ENCODE data around the gene RRP1. TPM values are rescaled to one million over a fixed set of nuclear protein-coding genes. Genes with fewer than 3 reads are reported as not detected.
"Not testable (repeated sequence)": the region's sequence is repeated elsewhere in the genome, so short reads cannot be mapped to it uniquely, and the experiment has no call there.

Gene RRP1
- total RNA-seq, 2 donors from 2014 or later: 10.7 to 14.3 TPM

- intact Hi-C loops (cut with DNase I): no loop called here
- DNase-seq (ENCODE audit: low spot score): peak; percentile 71
Measured at GRCh38 chr21:43824333-43825241, 35.2 kb downstream of the RRP1 start.

- peak; percentile 76 for DNase-seq (ENCODE audit: low spot score)
- intact Hi-C loops (cut with DNase I): no loop called here
Measured at GRCh38 chr21:43825242-43825935, 36.0 kb downstream of the RRP1 start.

- intact Hi-C loops (cut with DNase I): no loop called here
- DNase-seq (ENCODE audit: low spot score): peak; percentile 77
Measured at GRCh38 chr21:43825936-43826622, 36.7 kb downstream of the RRP1 start.

- intact Hi-C loops (cut with DNase I): no loop called here
- DNase-seq (ENCODE audit: low spot score): peak; percentile 59
Measured at GRCh38 chr21:43826623-43826974, 37.2 kb downstream of the RRP1 start.

DNA sequence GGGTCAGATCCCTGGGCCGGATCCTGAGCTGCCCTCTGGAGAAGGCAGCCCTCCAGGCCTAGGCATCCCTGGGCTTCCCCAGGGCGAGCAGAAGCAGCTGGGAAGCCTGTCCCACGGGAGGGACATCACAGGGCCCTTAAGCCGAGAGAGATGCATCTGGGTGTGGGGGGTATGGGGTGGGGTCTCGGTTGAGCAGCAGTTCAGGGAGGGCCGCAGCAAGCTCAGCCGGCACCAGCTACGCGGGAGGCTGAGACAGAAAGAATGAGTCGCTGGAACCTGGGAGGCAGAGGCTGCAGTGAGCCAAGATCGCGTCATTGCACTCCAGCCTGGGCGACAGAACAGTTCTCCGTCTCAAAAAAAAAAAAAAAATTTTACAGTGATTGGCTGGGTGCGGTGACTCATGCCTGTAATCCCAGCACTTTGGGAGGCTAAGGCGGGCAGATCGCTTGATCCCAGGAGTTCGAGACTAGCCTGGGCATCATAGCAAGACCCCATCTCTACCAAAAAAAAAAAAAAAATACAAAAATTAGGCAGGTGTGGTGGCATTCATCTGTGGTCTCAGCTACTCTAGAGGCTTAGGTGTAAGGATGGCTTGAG, 37.7 kb downstream of the RRP1 start:
- peak; percentile 89 for DNase-seq (ENCODE audit: low spot score)
- intact Hi-C loops (cut with DNase I): no loop called here

DNA sequence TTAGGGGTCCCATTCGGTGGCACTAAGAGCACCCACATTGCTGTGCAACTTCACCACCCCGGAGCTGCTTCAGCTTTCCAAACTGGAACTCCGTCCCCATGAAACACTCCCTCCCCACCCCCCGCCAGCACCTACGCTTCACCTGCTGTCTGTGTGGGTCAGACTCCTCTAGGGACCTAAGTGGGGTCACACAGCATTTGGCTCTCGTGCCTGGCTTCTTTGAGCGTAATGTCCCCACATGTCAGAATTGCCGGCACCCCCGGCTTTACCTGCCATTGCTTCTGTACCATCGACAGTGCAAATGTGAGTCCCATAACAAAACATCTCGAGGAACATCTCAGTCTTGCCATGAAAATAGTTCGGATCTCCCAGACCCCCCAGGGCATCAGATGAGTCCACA, 39.8 kb downstream of the RRP1 start:
- intact Hi-C loops (cut with DNase I): no loop called here
- DNase-seq (ENCODE audit: low spot score): peak; percentile 43

DNA sequence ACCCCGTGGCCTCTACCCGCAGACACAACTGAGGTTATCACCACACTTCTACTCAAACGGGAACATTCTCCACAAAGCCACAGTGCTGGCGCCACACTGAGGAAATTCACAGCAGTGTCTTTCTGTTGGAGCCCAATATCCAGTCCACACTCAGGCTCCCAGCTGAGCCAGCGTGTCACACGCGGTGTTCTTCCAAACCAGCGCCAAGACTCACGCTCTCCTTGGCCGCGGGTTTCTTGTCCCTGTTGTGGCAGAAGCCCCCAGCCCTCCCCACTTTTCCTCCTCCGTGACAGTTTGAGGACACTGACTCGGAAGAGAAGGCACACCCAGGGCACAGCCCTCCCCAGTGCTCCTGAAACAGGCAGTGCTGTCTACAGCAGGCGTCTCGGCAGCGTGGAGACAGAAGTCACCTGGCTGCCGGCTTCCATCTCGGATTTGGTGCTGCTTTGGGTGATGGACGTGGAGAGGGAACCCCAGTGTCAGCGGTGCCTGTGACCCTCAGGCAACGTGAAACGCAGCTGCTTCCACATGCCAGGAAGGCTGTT, 40.3 kb downstream of the RRP1 start:
- peak; percentile 74 for DNase-seq (ENCODE audit: low spot score)
- intact Hi-C loops (cut with DNase I): no loop called here

DNA sequence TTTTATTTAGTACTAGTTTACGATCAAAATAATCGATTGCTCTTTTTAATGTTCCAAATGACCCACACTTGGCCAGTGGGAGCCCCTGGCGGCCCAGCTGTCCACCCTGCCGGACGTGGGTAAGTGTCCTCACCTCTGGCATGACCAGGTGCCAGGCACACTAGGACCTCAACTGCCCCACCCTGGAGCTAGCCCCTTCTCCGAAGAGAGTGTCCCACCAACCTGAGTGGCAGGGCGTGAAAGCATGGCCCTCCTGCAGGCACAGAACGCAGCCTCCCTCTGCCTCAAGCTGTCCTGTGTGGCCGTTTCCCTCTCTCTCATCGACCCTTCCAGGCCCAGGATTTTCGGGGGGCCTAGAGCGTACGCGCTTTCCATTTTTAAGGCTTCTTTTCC, 42.8 kb downstream of the RRP1 start:
- peak; percentile 54 for DNase-seq (ENCODE audit: low spot score)
- intact Hi-C loops (cut with DNase I): no loop called here

GRCh38 chr21:43832648-43833047, 43.3 kb downstream of the RRP1 start:
- intact Hi-C loops (cut with DNase I): no loop called here
- DNase-seq (ENCODE audit: low spot score): no peak

GRCh38 chr21:43834146-43834905, 44.9 kb downstream of the RRP1 start:
- peak; percentile 76 for DNase-seq (ENCODE audit: low spot score)
- intact Hi-C loops (cut with DNase I): no loop called here

- DNase-seq (ENCODE audit: low spot score): peak; percentile 52
- intact Hi-C loops (cut with DNase I): no loop called here
Measured at GRCh38 chr21:43835050-43835449, 45.7 kb downstream of the RRP1 start.

GRCh38 chr21:43835861-43836260, 46.5 kb downstream of the RRP1 start:
- intact Hi-C loops (cut with DNase I): no loop called here
- DNase-seq (ENCODE audit: low spot score): peak; percentile 55

GRCh38 chr21:43836616-43837015, 47.2 kb downstream of the RRP1 start:
- intact Hi-C loops (cut with DNase I): no loop called here
- peak; percentile 48 for DNase-seq (ENCODE audit: low spot score)

DNA sequence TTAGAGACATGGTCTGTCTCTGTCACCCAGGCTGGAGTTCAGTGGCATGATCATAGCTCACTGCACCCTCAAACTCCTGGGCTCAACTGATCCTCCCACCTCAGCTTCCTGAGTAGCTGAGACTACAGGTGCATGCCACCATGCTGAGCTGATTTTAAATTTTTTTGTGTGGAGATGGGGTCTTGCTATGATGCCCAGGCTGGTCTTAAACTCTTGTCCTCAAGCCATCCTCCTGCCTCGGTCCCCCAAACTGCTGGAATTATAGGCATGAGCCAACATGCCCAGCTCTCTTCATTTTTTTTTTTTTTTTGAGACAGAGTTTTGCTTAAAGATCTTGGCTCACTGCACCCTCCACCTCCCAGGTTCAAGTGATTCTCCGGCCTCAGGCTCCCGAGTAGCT, 50.9 kb downstream of the RRP1 start:
- DNase-seq (ENCODE audit: low spot score): no peak

DNA sequence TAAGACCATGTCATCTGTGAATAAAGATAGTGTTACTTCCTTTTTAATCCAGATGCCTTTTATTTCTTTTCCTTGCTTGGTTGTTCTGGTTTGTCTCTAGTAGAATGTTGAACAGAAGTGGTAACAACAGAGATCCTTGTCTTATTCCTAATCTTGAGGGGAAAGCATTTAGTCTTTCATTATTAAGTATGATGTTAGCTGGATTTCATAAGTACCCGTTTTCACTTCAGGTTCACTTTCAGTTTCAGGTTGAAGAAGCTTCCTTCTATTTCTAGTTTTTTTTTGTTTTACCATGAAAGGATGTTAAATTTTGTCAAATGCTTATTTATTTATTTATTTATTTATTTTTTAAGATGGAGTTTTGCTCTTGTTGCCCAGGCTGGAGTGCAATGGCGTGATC, 53.4 kb downstream of the RRP1 start:
- intact Hi-C loops (cut with DNase I): no loop called here
- no peak for DNase-seq (ENCODE audit: low spot score)

More for the DNA sequence above, 50.9 kb downstream of the RRP1 start:
- intact Hi-C loops (cut with DNase I): no loop called here

- DNase-seq (ENCODE audit: low spot score); intact Hi-C loops (cut with DNase I): not testable (repeated sequence)
Measured at GRCh38 chr21:43844906-43845305, 55.5 kb downstream of the RRP1 start.

DNA sequence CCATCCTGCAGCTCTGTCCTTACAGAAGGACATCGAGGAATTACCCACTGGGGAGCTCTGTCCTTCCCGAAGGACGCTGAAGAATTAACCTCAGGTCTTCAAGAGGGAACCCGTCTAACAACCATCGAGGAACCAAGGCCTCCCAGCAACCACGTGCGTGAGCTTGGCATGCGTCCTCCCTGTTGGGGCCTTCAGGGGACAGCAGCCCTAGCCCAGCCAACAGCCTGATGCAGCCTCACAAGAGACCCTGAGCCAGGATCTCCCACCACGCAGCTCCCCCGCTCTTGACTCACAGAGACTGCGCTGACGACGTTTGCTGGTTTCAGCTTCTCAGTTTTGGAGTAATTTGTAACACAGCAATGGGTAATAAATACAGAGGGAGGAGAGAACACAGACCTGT, 56.0 kb downstream of the RRP1 start:
- intact Hi-C loops (cut with DNase I): no loop called here
- peak; percentile 42 for DNase-seq (ENCODE audit: low spot score)

DNA sequence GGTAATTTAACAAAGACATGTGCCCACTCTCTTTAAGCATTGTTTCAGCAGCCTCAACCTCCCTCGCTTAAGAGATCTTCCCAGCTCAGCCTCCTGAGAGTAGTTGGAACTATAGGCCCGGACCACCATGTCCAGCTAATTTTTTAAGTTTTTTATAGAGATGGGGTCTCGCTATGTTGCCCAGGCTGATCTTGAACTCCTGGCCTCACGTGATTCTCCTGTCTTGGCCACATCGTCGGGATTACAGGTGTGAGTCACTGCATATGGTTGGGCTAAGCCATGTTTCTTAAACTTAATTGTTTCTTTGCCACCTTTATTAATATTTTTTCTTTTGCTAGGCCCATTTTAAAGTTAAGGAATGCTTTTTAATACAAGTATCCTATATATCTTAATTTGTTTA, 57.1 kb downstream of the RRP1 start:
- intact Hi-C loops (cut with DNase I): no loop called here
- no peak for DNase-seq (ENCODE audit: low spot score)

- intact Hi-C loops (cut with DNase I): no loop called here
Measured at GRCh38 chr21:43847301-43847700, 57.9 kb downstream of the RRP1 start.

More at GRCh38 chr21:43847301-43847700, 57.9 kb downstream of the RRP1 start:
- peak; percentile 68 for DNase-seq (ENCODE audit: low spot score)

All from posterior vena cava (tissue), 2 donors.